Activated CD4-positive, alpha-beta T cell treated with anti-CD3 and anti-CD28 coated beads, Interleukin-2, amount 10 ng/mL, durations not matched to agents 24 days and 14 days (primary cell): ENCODE measurements around the gene OSBP2. TPM values are rescaled to one million over a fixed set of nuclear protein-coding genes. Genes with fewer than 3 reads are reported as not detected.

Source experiments
- DNase-seq: peaks from one replicate; pipeline ENCODE4 v3.0.0; 2022
- H3K27ac Mint-ChIP-seq: one replicate; pipeline ENCODE4 v1.8.0; 2022; ENCODE audit warnings: mild to moderate bottlenecking, mixed read lengths
- H3K27me3 Mint-ChIP-seq: one replicate; pipeline ENCODE4 v1.8.0; 2022; ENCODE audit warnings: mixed read lengths
- H3K36me3 Mint-ChIP-seq: one replicate; pipeline ENCODE4 v1.8.0; 2022; ENCODE audit warnings: low read depth, mild to moderate bottlenecking, mixed read lengths
- H3K4me1 Mint-ChIP-seq: one replicate; pipeline ENCODE4 v1.8.0; 2021; ENCODE audit warnings: mixed read lengths
- H3K4me3 Mint-ChIP-seq: one replicate; pipeline ENCODE4 v1.8.0; 2022; ENCODE audit warnings: mild to moderate bottlenecking, moderate library complexity, mixed read lengths
- H3K9me3 Mint-ChIP-seq: one replicate; pipeline ENCODE4 v1.8.0; 2021; ENCODE audit warnings: mixed read lengths
- intact Hi-C: fragments of 100-400 bp; cut with micrococcal nuclease; formaldehyde crosslinking; loops from one replicate; pipeline ENCODE4 v1.15.1; 2023
- total RNA-seq: library from RNA; stranded (reverse); gene quantifications from 2 replicates; pipeline ENCODE4 v1.2.3, GENCODE V29; 2022

Gene OSBP2
- total RNA-seq, 1 donor from 2014 or later: 2.6 TPM

DNA sequence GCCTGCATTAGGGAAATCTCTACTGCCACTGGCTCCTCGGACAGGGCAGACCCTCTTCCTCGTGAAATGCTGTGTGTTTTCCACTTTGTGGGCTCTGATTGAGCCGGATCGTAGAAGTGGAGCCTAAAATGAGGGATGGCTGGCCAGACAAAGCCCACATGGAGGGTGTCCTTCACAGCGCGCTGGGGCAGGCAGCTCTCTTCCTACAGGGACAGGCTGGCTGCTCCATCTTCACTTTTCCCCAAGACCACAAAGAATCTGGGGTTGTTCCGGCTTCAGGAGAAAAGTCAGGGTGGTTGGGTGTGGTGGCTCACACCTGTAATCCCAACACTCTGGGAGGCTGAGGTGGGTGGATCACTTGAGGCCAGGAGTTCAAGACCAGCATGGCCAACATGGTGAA is 179.0 kb downstream of the OSBP2 start:
- Mint-ChIP-seq H3K9me3 (no peaks in the 10 kb centered on the region), H3K36me3 (no peaks in the 10 kb centered on the region), H3K4me3 (no peak overlapping the region), H3K27ac (no peak overlapping the region), H3K4me1 (no peaks in the 10 kb centered on the region), H3K27me3 (no peaks in the 10 kb centered on the region)
- no peak for DNase-seq
- intact Hi-C loops: no loop called here

DNA sequence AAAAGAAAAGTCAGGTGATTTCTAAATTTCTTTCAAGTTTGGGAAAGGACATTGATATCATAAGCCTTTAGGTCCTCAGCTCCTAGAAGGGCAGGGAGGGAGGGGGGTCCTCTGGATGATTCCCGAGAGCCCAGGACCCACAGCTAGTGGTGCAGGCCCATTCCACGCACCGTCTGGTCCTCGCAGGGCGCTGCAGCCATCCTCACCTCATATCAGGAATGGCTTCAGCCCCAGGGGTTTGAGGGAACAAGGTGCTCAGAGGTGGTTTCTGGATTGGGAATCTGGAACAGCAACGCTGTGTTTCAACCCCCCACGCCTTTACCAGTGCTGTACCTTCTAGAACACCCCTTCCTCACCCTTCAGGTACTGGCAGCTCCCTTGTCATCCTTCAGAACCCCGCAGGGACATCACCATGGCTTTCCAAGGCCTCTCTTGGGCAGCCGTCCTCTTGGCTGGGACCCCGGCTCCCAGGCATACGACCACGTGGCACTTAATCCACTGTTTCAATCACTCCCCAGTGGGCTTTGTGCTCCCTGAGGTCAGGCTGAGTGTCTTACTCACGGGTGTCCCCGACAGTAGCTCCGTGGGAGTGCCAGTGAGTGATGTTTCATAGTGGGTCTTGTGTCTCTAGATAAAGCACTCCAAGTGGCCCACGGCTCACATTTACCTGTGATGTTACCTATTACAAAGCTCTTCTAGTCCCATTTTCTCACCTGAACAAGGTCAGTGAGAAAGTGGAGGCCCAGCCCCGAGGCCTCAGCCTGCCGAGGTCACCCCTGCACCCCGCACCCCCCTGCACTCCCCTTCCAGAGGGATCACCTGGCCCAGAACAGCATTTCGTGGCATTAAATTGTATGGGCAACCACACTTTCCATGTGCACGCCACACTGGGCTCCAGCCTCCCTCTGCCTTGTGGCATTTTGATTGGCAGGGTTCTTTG is 180.0 kb downstream of the OSBP2 start:
- intact Hi-C loops: loop anchor here (1.0 kb wide), 1 partner anchor 30 kb away; no protein-coding TSS in a partner anchor
- no peak overlapping the region for H3K27ac Mint-ChIP-seq
- no peak for DNase-seq

GRCh38 chr22:30875481-30876215 is 181.0 kb downstream of the OSBP2 start:
- DNase-seq: no peak
- intact Hi-C loops: loop anchor here (1.0 kb wide), 1 partner anchor 29 kb away; no protein-coding TSS in a partner anchor
- H3K27me3 Mint-ChIP-seq: no peaks in the 10 kb centered on the region
- H3K4me3 Mint-ChIP-seq: no peak overlapping the region
- no peaks in the 10 kb centered on the region for H3K36me3 Mint-ChIP-seq
- H3K9me3 Mint-ChIP-seq: no peaks in the 10 kb centered on the region
- H3K4me1 Mint-ChIP-seq: no peaks in the 10 kb centered on the region
- H3K27ac Mint-ChIP-seq: no peak overlapping the region

More for the DNA sequence above, 180.0 kb downstream of the OSBP2 start:
- Mint-ChIP-seq H3K36me3 (no peaks in the 10 kb centered on the region), H3K27me3 (no peaks in the 10 kb centered on the region), H3K9me3 (no peaks in the 10 kb centered on the region), H3K4me3 (no peak overlapping the region), H3K4me1 (no peaks in the 10 kb centered on the region)

DNA sequence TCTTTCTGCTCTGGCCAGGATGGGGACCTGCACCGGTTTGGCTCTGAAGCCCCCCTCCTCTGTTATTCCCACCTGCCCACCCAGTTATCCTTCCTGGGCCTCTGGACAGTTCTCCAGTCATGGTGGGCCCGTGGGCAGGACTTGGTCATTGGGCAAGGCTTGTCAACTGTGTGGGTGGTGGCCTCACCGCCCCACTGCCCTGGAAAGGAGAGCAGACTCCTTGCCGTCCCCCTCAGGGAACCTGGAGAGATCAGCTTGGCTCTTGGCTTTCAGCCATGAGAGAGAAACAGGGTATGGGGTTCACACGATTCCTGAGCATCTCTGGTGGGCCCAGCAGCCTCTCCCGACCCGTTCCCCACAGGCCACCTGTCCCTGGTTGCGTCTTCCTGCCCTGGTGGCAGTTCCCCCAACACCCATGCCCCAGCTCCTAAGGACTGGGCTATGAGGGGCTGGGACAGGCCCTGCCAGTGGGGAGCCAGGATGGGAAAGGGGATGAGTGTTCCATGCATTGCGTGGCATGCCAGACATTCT is 181.6 kb downstream of the OSBP2 start:
- no peaks in the 10 kb centered on the region for H3K9me3 Mint-ChIP-seq
- no peak overlapping the region for H3K27ac Mint-ChIP-seq
- no peaks in the 10 kb centered on the region for H3K4me1 Mint-ChIP-seq
- intact Hi-C loops: no loop called here
- H3K36me3 Mint-ChIP-seq: no peaks in the 10 kb centered on the region
- H3K27me3 Mint-ChIP-seq: no peaks in the 10 kb centered on the region
- no peak for DNase-seq
- no peak overlapping the region for H3K4me3 Mint-ChIP-seq

DNA sequence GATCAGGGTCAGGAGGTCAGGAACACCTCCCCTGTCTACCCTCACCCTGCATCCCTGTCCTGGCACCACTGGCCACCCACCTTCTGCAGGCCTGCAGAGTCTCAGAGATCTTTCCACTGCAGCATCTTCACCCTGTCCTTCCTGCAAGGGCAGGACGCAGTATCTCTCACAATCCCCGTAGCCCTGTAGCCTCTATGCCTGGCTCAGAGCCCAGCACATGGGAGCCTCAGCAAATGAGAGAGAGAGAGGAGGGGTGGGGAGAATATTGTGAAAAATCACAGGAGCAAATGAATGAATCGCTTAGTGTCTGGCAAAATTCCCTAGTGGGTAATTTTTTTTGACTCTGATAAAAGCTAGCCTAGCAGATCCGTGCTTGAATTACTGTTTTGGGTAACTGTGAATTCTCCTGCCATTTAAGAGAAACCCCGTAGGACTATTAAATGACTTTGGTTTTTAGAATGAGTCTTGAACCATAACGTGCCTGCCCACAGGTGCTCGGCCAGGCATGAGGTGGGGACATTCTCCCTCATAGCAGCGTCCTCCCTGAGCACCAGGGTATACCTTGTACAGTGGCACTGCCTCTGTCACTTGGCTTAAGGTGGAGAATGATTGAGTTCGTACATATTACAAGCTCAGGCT is 182.4 kb downstream of the OSBP2 start:
- H3K27ac Mint-ChIP-seq: no peak overlapping the region
- H3K9me3 Mint-ChIP-seq: no peaks in the 10 kb centered on the region
- H3K27me3 Mint-ChIP-seq: no peaks in the 10 kb centered on the region
- no peaks in the 10 kb centered on the region for H3K4me1 Mint-ChIP-seq
- intact Hi-C loops: no loop called here
- no peaks in the 10 kb centered on the region for H3K36me3 Mint-ChIP-seq
- no peak for DNase-seq
- no peak overlapping the region for H3K4me3 Mint-ChIP-seq

- Mint-ChIP-seq H3K36me3 (no peaks in the 10 kb centered on the region), H3K9me3 (no peaks in the 10 kb centered on the region), H3K27ac (no peak overlapping the region), H3K4me3 (no peak overlapping the region), H3K4me1 (no peaks in the 10 kb centered on the region), H3K27me3 (no peaks in the 10 kb centered on the region)
- intact Hi-C loops: no loop called here
- no peak for DNase-seq
Measured at GRCh38 chr22:30877662-30878515, 183.2 kb downstream of the OSBP2 start.

GRCh38 chr22:30878516-30879414 is 184.1 kb downstream of the OSBP2 start:
- Mint-ChIP-seq H3K36me3 (no peaks in the 10 kb centered on the region), H3K27ac (no peak overlapping the region), H3K9me3 (no peaks in the 10 kb centered on the region), H3K4me1 (no peaks in the 10 kb centered on the region), H3K4me3 (no peak overlapping the region), H3K27me3 (no peaks in the 10 kb centered on the region)
- intact Hi-C loops: no loop called here
- DNase-seq: no peak

GRCh38 chr22:30879415-30879797 is 184.7 kb downstream of the OSBP2 start:
- Mint-ChIP-seq H3K27ac (no peak overlapping the region), H3K9me3 (no peaks in the 10 kb centered on the region), H3K4me1 (no peaks in the 10 kb centered on the region), H3K27me3 (no peaks in the 10 kb centered on the region), H3K36me3 (no peaks in the 10 kb centered on the region), H3K4me3 (no peak overlapping the region)
- no peak for DNase-seq
- intact Hi-C loops: no loop called here

GRCh38 chr22:30880181-30880601 is 185.5 kb downstream of the OSBP2 start:
- Mint-ChIP-seq H3K9me3 (no peaks in the 10 kb centered on the region), H3K36me3 (no peaks in the 10 kb centered on the region), H3K27ac (no peak overlapping the region), H3K4me1 (no peaks in the 10 kb centered on the region), H3K27me3 (no peaks in the 10 kb centered on the region), H3K4me3 (no peak overlapping the region)
- intact Hi-C loops: no loop called here
- no peak for DNase-seq

DNA sequence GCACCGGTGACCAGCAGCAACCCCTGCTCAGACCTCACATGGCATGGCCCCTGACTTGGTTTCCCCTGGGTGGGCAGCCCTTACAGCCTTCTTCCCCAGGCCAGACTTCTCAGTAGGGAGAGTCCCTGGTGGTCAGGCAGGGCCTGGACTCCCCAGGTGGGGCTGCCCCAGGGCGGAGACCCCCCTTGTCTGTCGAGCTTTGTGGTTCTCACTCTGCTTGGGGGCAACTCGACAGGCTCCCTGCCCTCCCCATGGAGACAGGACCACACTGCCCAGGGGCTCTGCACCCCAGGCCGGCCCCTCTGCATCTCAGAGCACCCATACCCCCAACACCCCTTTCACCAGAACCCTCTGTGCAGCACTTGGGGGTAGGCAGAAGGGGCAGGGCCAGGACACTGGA is 186.2 kb downstream of the OSBP2 start:
- no peak for DNase-seq
- no peaks in the 10 kb centered on the region for H3K27me3 Mint-ChIP-seq
- H3K27ac Mint-ChIP-seq: no peak overlapping the region
- intact Hi-C loops: no loop called here
- no peak overlapping the region for H3K4me3 Mint-ChIP-seq
- H3K36me3 Mint-ChIP-seq: no peaks in the 10 kb centered on the region
- no peaks in the 10 kb centered on the region for H3K4me1 Mint-ChIP-seq
- H3K9me3 Mint-ChIP-seq: no peaks in the 10 kb centered on the region

DNA sequence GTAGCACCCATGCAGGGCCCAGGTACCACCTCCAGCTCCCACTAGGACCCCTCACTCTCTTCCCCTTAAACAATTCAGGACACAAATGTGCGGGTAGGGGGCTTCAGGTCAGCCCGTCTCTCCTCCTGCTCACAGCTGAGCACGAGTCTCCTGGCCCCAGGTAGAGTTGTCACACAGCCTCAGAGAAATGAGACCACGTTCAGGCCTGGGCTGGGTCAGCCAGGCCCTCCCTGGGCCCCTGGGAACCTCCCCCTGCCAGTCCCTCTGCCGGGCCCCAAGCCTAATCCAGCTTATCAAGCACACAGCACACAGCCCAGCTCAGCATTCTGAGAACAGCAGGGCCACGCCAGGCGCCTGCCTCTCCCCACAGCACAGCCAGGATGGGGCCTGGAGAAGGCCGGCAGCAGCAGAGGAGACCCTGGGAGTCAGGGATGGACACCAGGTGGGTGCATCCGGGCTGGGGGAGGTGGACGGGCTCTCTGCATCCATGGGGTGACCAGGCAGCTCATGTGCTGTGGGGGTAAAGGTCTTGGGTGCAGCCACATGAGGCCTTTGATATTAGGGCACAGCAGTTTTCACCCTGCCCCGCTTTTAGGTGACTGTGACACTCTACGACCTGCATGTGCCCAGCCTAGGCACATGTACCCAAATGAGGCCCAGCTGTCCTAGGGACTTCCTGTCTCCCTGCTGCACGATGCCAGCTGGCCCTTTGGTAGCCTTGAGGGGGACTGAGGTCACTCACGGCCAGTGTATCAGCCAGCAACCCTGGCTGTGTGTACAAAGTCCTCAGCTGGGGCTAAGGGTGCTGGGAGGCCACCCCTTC is 186.9 kb downstream of the OSBP2 start:
- no peak overlapping the region for H3K27ac Mint-ChIP-seq
- no peaks in the 10 kb centered on the region for H3K4me1 Mint-ChIP-seq

More for the DNA sequence above, 186.9 kb downstream of the OSBP2 start:
- intact Hi-C loops: no loop called here
- H3K27me3 Mint-ChIP-seq: no peaks in the 10 kb centered on the region
- H3K36me3 Mint-ChIP-seq: no peaks in the 10 kb centered on the region
- DNase-seq: no peak
- no peaks in the 10 kb centered on the region for H3K9me3 Mint-ChIP-seq
- H3K4me3 Mint-ChIP-seq: no peak overlapping the region
